ENCODE results near the gene NCOA7. TPM values are rescaled to one million over a fixed set of nuclear protein-coding genes. Genes with fewer than 3 reads are reported as not detected.
"Not testable (repeated sequence)": the region's sequence is repeated elsewhere in the genome, so short reads cannot be mapped to it uniquely, and the experiment has no call there.

Gene NCOA7
- total RNA-seq, 6 experiments from 2014 or later, result 11.4 to 71.8 (median 23.0) TPM

GRCh38 chr6:125842091-125842626, 51.4 kb downstream of the NCOA7 start:
- H3K4me3 ChIP-seq, result no peak overlapping the region
- ATAC-seq, result no peak
- intact Hi-C loops (cut with DNase I), result no loop called here
- no peaks in the 10 kb centered on the region for H3K9me3 ChIP-seq
- H3K36me3 ChIP-seq, result no peaks in the 10 kb centered on the region
- no peak for DNase-seq
- TF ChIP-seq POLR2A (IDR thresholded peaks at IDR 0.05) (no peak), CTCF (IDR thresholded peaks at IDR 0.05) (no peak)
- no peak overlapping the region for H3K27ac ChIP-seq
- no peaks in the 10 kb centered on the region for H3K27me3 ChIP-seq
- H3K4me1 ChIP-seq, result no peaks in the 10 kb centered on the region
- WGBS (ENCODE audit: insufficient coverage, low coverage, low lambda C conversion rate, missing lambda C conversion rate), result 92% methylated on average over 5 of the region's 5 CpGs

GRCh38 chr6:125843593-125843992, 52.8 kb downstream of the NCOA7 start:
- intact Hi-C loops (cut with DNase I), result no loop called here
- no peaks in the 10 kb centered on the region for H3K27me3 ChIP-seq
- H3K9me3 ChIP-seq, result no peaks in the 10 kb centered on the region
- no peaks in the 10 kb centered on the region for H3K36me3 ChIP-seq
- WGBS (ENCODE audit: insufficient coverage, low coverage, low lambda C conversion rate, missing lambda C conversion rate), result 73% methylated on average over 1 of the region's 1 CpG
- H3K27ac ChIP-seq, result peak overlapping the region in 1 of 3 donors; percentile 15
- no peaks in the 10 kb centered on the region for H3K4me1 ChIP-seq
- TF ChIP-seq POLR2A (IDR thresholded peaks at IDR 0.05), result no peak
- no peak for TF ChIP-seq CTCF (IDR thresholded peaks at IDR 0.05)
- DNase-seq (no peak), ATAC-seq (no peak)
- H3K4me3 ChIP-seq, result no peak overlapping the region

GRCh38 chr6:125844989-125845388, 54.2 kb downstream of the NCOA7 start:
- H3K27ac ChIP-seq, result no peak overlapping the region
- H3K4me3 ChIP-seq, result no peak overlapping the region
- intact Hi-C loops (cut with DNase I), result no loop called here

GRCh38 chr6:125846292-125847024, 55.7 kb downstream of the NCOA7 start:
- Histone ChIP-seq H3K4me1 (no peaks in the 10 kb centered on the region), H3K36me3 (no peaks in the 10 kb centered on the region), H3K9me3 (no peaks in the 10 kb centered on the region), H3K4me3 (no peak overlapping the region), H3K27ac (peak overlapping the region in 1 of 3 donors; percentile 22), H3K27me3 (no peaks in the 10 kb centered on the region)
- 62% methylated on average over 4 of the region's 4 CpGs for WGBS (ENCODE audit: insufficient coverage, low coverage, low lambda C conversion rate, missing lambda C conversion rate)
- ATAC-seq (peak in 1 of 4 donors; percentile 48), DNase-seq (no peak)
- intact Hi-C loops (cut with DNase I), result no loop called here
- TF ChIP-seq POLR2A (IDR thresholded peaks at IDR 0.05) (no peak), CTCF (IDR thresholded peaks at IDR 0.05) (no peak)

More at GRCh38 chr6:125844989-125845388, 54.2 kb downstream of the NCOA7 start:
- Histone ChIP-seq H3K9me3 (no peaks in the 10 kb centered on the region), H3K4me1 (no peaks in the 10 kb centered on the region), H3K36me3 (no peaks in the 10 kb centered on the region), H3K27me3 (no peaks in the 10 kb centered on the region)
- WGBS (ENCODE audit: insufficient coverage, low coverage, low lambda C conversion rate, missing lambda C conversion rate), result 28% methylated on average over 5 of the region's 5 CpGs
- ATAC-seq (peak; percentile 53 to 82 (median 62)), DNase-seq (no peak)
- no peak for TF ChIP-seq POLR2A (IDR thresholded peaks at IDR 0.05)
- TF ChIP-seq CTCF (IDR thresholded peaks at IDR 0.05), result no peak

- 96% methylated on average over 5 of the region's 5 CpGs for WGBS (ENCODE audit: insufficient coverage, low coverage, low lambda C conversion rate, missing lambda C conversion rate)
- DNase-seq; intact Hi-C loops (cut with DNase I); H3K4me3 ChIP-seq; H3K36me3 ChIP-seq; H3K9me3 ChIP-seq; ATAC-seq; H3K27ac ChIP-seq; H3K27me3 ChIP-seq; H3K4me1 ChIP-seq: not testable (repeated sequence)
Observed at GRCh38 chr6:125848286-125848685, 57.5 kb downstream of the NCOA7 start.

All from right lobe of liver (tissue), 6 donors.